Osteoblast (primary cell): ENCODE results near the gene BTNL3. TPM values are rescaled to one million over a fixed set of nuclear protein-coding genes. Genes with fewer than 3 reads are reported as not detected.

ENCODE experiments used
- DNase-seq: peaks from one replicate; pipeline ENCODE4 v3.0.0; 2011; ENCODE audit warnings: low spot score, mixed read lengths; ENCODE audit not compliant: insufficient read length; ENCODE audit errors: missing footprints
- H2AFZ ChIP-seq: 2 replicates; pipeline ENCODE4 v1.6.0; 2011; ENCODE audit warnings: mild to moderate bottlenecking, low read length
- H3K27ac ChIP-seq: 2 replicates; pipeline ENCODE4 v1.5.1; 2011; ENCODE audit warnings: mild to moderate bottlenecking, low read depth, low read length, moderate library complexity
- H3K27me3 ChIP-seq: 2 replicates; pipeline ENCODE4 v1.6.0; 2012; ENCODE audit warnings: mild to moderate bottlenecking, control low read depth, inconsistent platforms, low read length, moderate library complexity; ENCODE audit not compliant: insufficient read depth
- H3K36me3 ChIP-seq: 2 replicates; pipeline ENCODE4 v1.5.1; 2011; ENCODE audit warnings: mild to moderate bottlenecking, low read length, control low read depth, moderate library complexity; ENCODE audit not compliant: insufficient read depth
- H3K4me1 ChIP-seq: 2 replicates; pipeline ENCODE4 v1.5.1; 2011; ENCODE audit warnings: mild to moderate bottlenecking, low read length, control low read depth, moderate library complexity; ENCODE audit not compliant: insufficient read depth
- H3K4me2 ChIP-seq: 2 replicates; pipeline ENCODE4 v1.6.0; 2011; ENCODE audit warnings: mild to moderate bottlenecking, low read length; ENCODE audit not compliant: insufficient read depth
- H3K4me3 ChIP-seq: fragments of 200-600 bp; sonication (generic); 3 replicates; pipeline ENCODE4 v1.5.1; 2012; ENCODE audit warnings: mild to moderate bottlenecking, low read length, inconsistent platforms; ENCODE audit not compliant: insufficient read depth
- H3K79me2 ChIP-seq: 2 replicates; pipeline ENCODE4 v1.6.0; 2012; ENCODE audit warnings: mild to moderate bottlenecking, low read length, control low read depth, inconsistent platforms; ENCODE audit not compliant: insufficient read depth
- H3K9me3 ChIP-seq: 2 replicates; pipeline ENCODE4 v1.5.1; 2011; ENCODE audit warnings: low read depth, low read length, control low read depth
- H4K20me1 ChIP-seq: 2 replicates; pipeline ENCODE4 v1.6.0; 2012; ENCODE audit warnings: mild to moderate bottlenecking, low read length, control low read depth; ENCODE audit not compliant: insufficient read depth
- CTCF ChIP-seq: IDR thresholded peaks from 2 replicates; pipeline ENCODE4 v1.5.1; 2011; ENCODE audit warnings: mild to moderate bottlenecking, low read depth, low read length, moderate library complexity; ENCODE audit errors: extremely low read depth
- total RNA-seq: library from RNA; depleted of rRNA; stranded (reverse); fragments of >200 nt; gene quantifications from 2 replicates; pipeline ENCODE4 v1.2.3, GENCODE V29; 2012

BTNL3 gene
- total RNA-seq, 1 donor, result not detected

- no peaks in the 10 kb centered on the region for H3K36me3 ChIP-seq
- DNase-seq, result no peak
- no peaks in the 10 kb centered on the region for H4K20me1 ChIP-seq
- H3K79me2 ChIP-seq, result no peaks in the 10 kb centered on the region
- H3K4me1 ChIP-seq, result peaks cover 3% of the 10 kb centered on the region
- no peak overlapping the region for H3K4me2 ChIP-seq
- H3K27ac ChIP-seq, result no peak overlapping the region
- H2AFZ ChIP-seq, result no peak overlapping the region
- H3K9me3 ChIP-seq, result no peaks in the 10 kb centered on the region
- H3K4me3 ChIP-seq, result no peak overlapping the region
- no peak for TF ChIP-seq CTCF
- peaks cover 23% of the 10 kb centered on the region for H3K27me3 ChIP-seq
These were observed 59.3 kb downstream of the BTNL3 start for GRCh38 chr5:181047921-181048320.

DNA sequence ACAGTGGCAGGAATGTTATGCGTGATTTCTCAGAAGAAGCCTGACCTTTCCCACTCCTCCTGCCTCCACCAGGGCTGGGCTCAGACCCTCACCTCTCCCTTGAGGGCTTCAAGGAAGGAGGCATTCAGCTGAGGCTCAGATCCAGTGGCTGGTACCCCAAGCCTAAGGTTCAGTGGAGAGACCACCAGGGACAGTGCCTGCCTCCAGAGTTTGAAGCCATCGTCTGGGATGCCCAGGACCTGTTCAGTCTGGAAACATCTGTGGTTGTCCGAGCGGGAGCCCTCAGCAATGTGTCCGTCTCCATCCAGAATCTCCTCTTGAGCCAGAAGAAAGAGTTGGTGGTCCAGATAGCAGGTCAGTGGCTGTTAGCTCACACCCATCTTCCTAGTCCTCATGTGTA lies 61.4 kb downstream of the BTNL3 start:
- peaks cover 44% of the 10 kb centered on the region for H3K27me3 ChIP-seq
- DNase-seq, result no peak
- no peak overlapping the region for H3K4me3 ChIP-seq
- no peak overlapping the region for H3K27ac ChIP-seq
- H2AFZ ChIP-seq, result no peak overlapping the region
- no peak overlapping the region for H3K4me2 ChIP-seq
- no peaks in the 10 kb centered on the region for H3K9me3 ChIP-seq
- peaks cover 3% of the 10 kb centered on the region for H3K4me1 ChIP-seq
- H3K79me2 ChIP-seq, result no peaks in the 10 kb centered on the region
- TF ChIP-seq CTCF, result no peak
- no peaks in the 10 kb centered on the region for H4K20me1 ChIP-seq
- H3K36me3 ChIP-seq, result no peaks in the 10 kb centered on the region

GRCh38 chr5:181051841-181052671 lies 63.4 kb downstream of the BTNL3 start:
- TF ChIP-seq CTCF, result no peak
- no peak overlapping the region for H3K27ac ChIP-seq
- peaks cover 58% of the 10 kb centered on the region for H3K27me3 ChIP-seq
- H4K20me1 ChIP-seq, result no peaks in the 10 kb centered on the region
- peaks cover 3% of the 10 kb centered on the region for H3K4me1 ChIP-seq
- H3K4me2 ChIP-seq, result no peak overlapping the region
- peak overlapping the region; percentile 47 for H3K4me3 ChIP-seq
- no peaks in the 10 kb centered on the region for H3K79me2 ChIP-seq
- H2AFZ ChIP-seq, result no peak overlapping the region
- H3K36me3 ChIP-seq, result no peaks in the 10 kb centered on the region
- DNase-seq, result peak; percentile 73
- H3K9me3 ChIP-seq, result no peaks in the 10 kb centered on the region

GRCh38 chr5:181052672-181053487 lies 64.2 kb downstream of the BTNL3 start:
- H3K9me3 ChIP-seq, result no peaks in the 10 kb centered on the region
- no peaks in the 10 kb centered on the region for H3K79me2 ChIP-seq
- TF ChIP-seq CTCF, result no peak
- no peaks in the 10 kb centered on the region for H4K20me1 ChIP-seq
- H3K36me3 ChIP-seq, result no peaks in the 10 kb centered on the region
- peaks cover 66% of the 10 kb centered on the region for H3K27me3 ChIP-seq
- H3K4me3 ChIP-seq, result peak overlapping the region; percentile 47
- DNase-seq, result peak; percentile 83
- peak overlapping the region; percentile 61 for H3K4me2 ChIP-seq
- no peak overlapping the region for H3K27ac ChIP-seq
- H2AFZ ChIP-seq, result no peak overlapping the region
- peaks cover 3% of the 10 kb centered on the region for H3K4me1 ChIP-seq
